NCI-H2081 (cell line): Measurements from ENCODE around the gene DGLUCY.
"Not testable (repeated sequence)": the region's sequence is repeated elsewhere in the genome, so short reads cannot be mapped to it uniquely, and the experiment has no call there.

Experiments
- DNase-seq, 2 experiments: peaks; one replicate each; lab custom pipeline; 2025; lab: John Stamatoyannopoulos, UW

The DGLUCY gene

GRCh38 chr14:91108941-91109611 lies 4.8 kb upstream of the DGLUCY start:
- DNase-seq, result no peak

- DNase-seq, result no peak
These were observed 2.4 kb upstream of the DGLUCY start for GRCh38 chr14:91111443-91111842.

GRCh38 chr14:91112194-91112593 lies 1.7 kb upstream of the DGLUCY start:
- no peak for DNase-seq

GRCh38 chr14:91114079-91115065 lies 499 bp downstream of the DGLUCY start:
- peak in 1 of 2 experiments; percentile 20 for DNase-seq

- DNase-seq, result no peak
These were observed 2.3 kb downstream of the DGLUCY start for GRCh38 chr14:91115986-91116770.

GRCh38 chr14:91116913-91117588 lies 3.2 kb downstream of the DGLUCY start:
- DNase-seq, result no peak

- DNase-seq, result no peak
These were observed 4.1 kb downstream of the DGLUCY start for GRCh38 chr14:91117960-91118359.

GRCh38 chr14:91118511-91119068 lies 4.7 kb downstream of the DGLUCY start:
- DNase-seq, result no peak

- DNase-seq, result no peak
These were observed 5.9 kb downstream of the DGLUCY start for GRCh38 chr14:91119556-91120311.

- no peak for DNase-seq
These were observed 9.3 kb downstream of the DGLUCY start for GRCh38 chr14:91123201-91123600.

GRCh38 chr14:91124406-91125270 lies 10.8 kb downstream of the DGLUCY start:
- not testable (repeated sequence) for DNase-seq

GRCh38 chr14:91125271-91125660 lies 11.4 kb downstream of the DGLUCY start:
- DNase-seq, result no peak

GRCh38 chr14:91125801-91126200 lies 11.9 kb downstream of the DGLUCY start:
- DNase-seq, result no peak

- DNase-seq, result no peak
These were observed 12.9 kb downstream of the DGLUCY start for GRCh38 chr14:91126761-91127160.

- no peak for DNase-seq
These were observed 13.5 kb downstream of the DGLUCY start for GRCh38 chr14:91127401-91127801.

- no peak for DNase-seq
These were observed 14.1 kb downstream of the DGLUCY start for GRCh38 chr14:91127924-91128323.

GRCh38 chr14:91128699-91129098 lies 14.8 kb downstream of the DGLUCY start:
- no peak for DNase-seq

GRCh38 chr14:91129261-91129660 lies 15.4 kb downstream of the DGLUCY start:
- no peak for DNase-seq

- no peak for DNase-seq
These were observed 21.2 kb downstream of the DGLUCY start for GRCh38 chr14:91135039-91135438.
